SK-N-SH (cell line): ENCODE data around the gene PPTC7. TPM values are rescaled to one million over a fixed set of nuclear protein-coding genes. Genes with fewer than 3 reads are reported as not detected.

Experiments
- CTCF ChIA-PET: fragments of 300-600, 350-600 bp; formaldehyde crosslinking; extraction: SDS; loops from one replicate; lab custom pipeline; 2021; lab: Yijun Ruan, JAX
- POLR2A ChIA-PET: fragments of 350-600 bp; sonication (Branson Sonifier 250); formaldehyde crosslinking; extraction: SDS; loops from one replicate; lab custom pipeline; 2020; ENCODE audit warnings: antibody characterized with exemption, inconsistent platforms; lab: Yijun Ruan, JAX
- DNase-seq: peaks from one replicate; pipeline ENCODE4 v3.0.0; 2012
- H2AFZ ChIP-seq: fragments of 200-600 bp; sonication (generic); 2 replicates; pipeline ENCODE4 v1.8.1; 2016; ENCODE audit warnings: antibody characterized with exemption, mild to moderate bottlenecking, low read depth
- H3F3A ChIP-seq: fragments of 200-600 bp; sonication (generic); replicated peaks from 2 replicates; pipeline ENCODE3; 2016; ENCODE audit warnings: antibody characterized with exemption, mild to moderate bottlenecking; ENCODE audit not compliant: insufficient read depth
- H3K27ac ChIP-seq, 2 experiments: fragments of 200-500 bp in 1 of 2; fragments of 200-600 bp in 1 of 2; sonication (Bioruptor generic) in 1 of 2; sonication (generic), shearing (Covaris generic) in 1 of 2; 2 replicates each; pipeline versions ENCODE4 v1.5.1 to v1.6.1; 2014 to 2016; ENCODE audit warnings: low read depth in 2 of 2, inconsistent platforms in 1 of 2, low read length in 1 of 2, mild to moderate bottlenecking in 1 of 2, mixed read lengths in 1 of 2
- H3K27me3 ChIP-seq: fragments of 200-600 bp; sonication (generic), shearing (Covaris generic); 2 replicates; pipeline ENCODE4 v1.6.1; 2016; ENCODE audit warnings: mixed run types; ENCODE audit not compliant: insufficient read depth
- H3K36me3 ChIP-seq, 2 experiments: fragments of 200-500 bp in 1 of 2; fragments of 200-600 bp in 1 of 2; sonication (Bioruptor generic) in 1 of 2; sonication (generic) in 1 of 2; replicated peaks in 1 of 2; 2 replicates each; pipeline versions ENCODE3 to v1.5.1; 2014 to 2016; ENCODE audit warnings: low read length in 1 of 2, mild to moderate bottlenecking in 1 of 2; ENCODE audit not compliant: insufficient read depth in 2 of 2, control insufficient read depth in 1 of 2
- H3K4me1 ChIP-seq, 2 experiments: fragments of 200-500 bp in 1 of 2; fragments of 200-600 bp in 1 of 2; sonication (Bioruptor generic) in 1 of 2; sonication (generic), shearing (Covaris generic) in 1 of 2; 2 replicates each; pipeline versions ENCODE4 v1.5.1 to v1.6.1; 2014 to 2016; ENCODE audit warnings: low read depth in 1 of 2, low read length in 1 of 2, mixed run types in 1 of 2; ENCODE audit not compliant: insufficient read depth in 2 of 2, control insufficient read depth in 1 of 2
- H3K4me2 ChIP-seq: fragments of 200-600 bp; sonication (generic), shearing (Covaris generic); 2 replicates; pipeline ENCODE4 v1.6.1; 2017; ENCODE audit warnings: mixed run types
- H3K4me3 ChIP-seq, 2 experiments: fragments of 200-500 bp in 1 of 2; fragments of 200-600 bp in 1 of 2; sonication (Bioruptor generic) in 1 of 2; sonication (generic), shearing (Covaris generic) in 1 of 2; 2 replicates each; pipeline versions ENCODE4 v1.5.1 to v1.8.1; 2014 to 2016; ENCODE audit warnings: low read depth in 2 of 2, inconsistent platforms in 1 of 2, low read length in 1 of 2, mild to moderate bottlenecking in 1 of 2, mixed read lengths in 1 of 2, moderate library complexity in 1 of 2
- H3K79me2 ChIP-seq: fragments of 200-600 bp; sonication (generic); 2 replicates; pipeline ENCODE4 v1.8.1; 2017; ENCODE audit warnings: mild to moderate bottlenecking; ENCODE audit not compliant: insufficient read depth
- H3K9ac ChIP-seq: fragments of 200-600 bp; sonication (generic); 2 replicates; pipeline ENCODE4 v1.6.1; 2017; ENCODE audit warnings: mixed run types
- H3K9me2 ChIP-seq: fragments of 200-600 bp; sonication (generic); 2 replicates; pipeline ENCODE4 v1.6.1; 2017; ENCODE audit warnings: mixed run types
- H3K9me3 ChIP-seq: fragments of 200-600 bp; sonication (generic); 2 replicates; pipeline ENCODE4 v1.6.1; 2017; ENCODE audit warnings: mixed run types, mild to moderate bottlenecking, moderate library complexity
- H4K20me1 ChIP-seq: fragments of 200-600 bp; sonication (generic); 2 replicates; pipeline ENCODE4 v1.6.1; 2017; ENCODE audit warnings: mild to moderate bottlenecking, mixed run types; ENCODE audit not compliant: insufficient read depth
- CHD2 ChIP-seq: fragments of 150-350 bp; IDR thresholded peaks from 2 replicates; pipeline ENCODE4 v1.6.1; 2018; ENCODE audit warnings: low read length; ENCODE audit not compliant: partially characterized antibody
- CTCF ChIP-seq: fragments of 200-600 bp; sonication (generic); IDR thresholded peaks from 2 replicates; pipeline ENCODE4 v1.6.1; 2017; ENCODE audit warnings: antibody characterized with exemption, mild to moderate bottlenecking, moderate library complexity
- ELF1 ChIP-seq: IDR thresholded peaks from 2 replicates; pipeline ENCODE4 v1.4.0; 2012
- EP300 ChIP-seq, 2 experiments: IDR thresholded peaks; 2 replicates each; pipeline versions ENCODE4 v1.4.0 to v1.6.1; 2012; ENCODE audit warnings: borderline replicate concordance in 1 of 2, low read depth in 1 of 2, low read length in 1 of 2
- EZH2phosphoT487 ChIP-seq: fragments of 200-600 bp; sonication (generic); IDR thresholded peaks from 2 replicates; pipeline ENCODE4 v1.6.1; 2017; ENCODE audit warnings: low read depth, mixed run types, mild to moderate bottlenecking, antibody characterized with exemption, moderate library complexity, borderline replicate concordance
- FOXJ3 ChIP-seq: sonication (generic); formaldehyde crosslinking; IDR thresholded peaks from 2 replicates; pipeline ENCODE4 v1.5.1; 2020; ENCODE audit warnings: mild to moderate bottlenecking, missing genetic modification reagents
- FOXM1 ChIP-seq: IDR thresholded peaks from 2 replicates; pipeline ENCODE4 v1.4.0; 2012; ENCODE audit warnings: low read depth, mild to moderate bottlenecking
- GABPA ChIP-seq: IDR thresholded peaks from 2 replicates; pipeline ENCODE4 v1.4.0; 2012; ENCODE audit warnings: low read depth, mild to moderate bottlenecking
- GATA2 ChIP-seq: sonication (generic); formaldehyde crosslinking; IDR thresholded peaks from 2 replicates; pipeline ENCODE4 v1.5.0; 2020; ENCODE audit warnings: mild to moderate bottlenecking, missing genetic modification reagents
- MAX ChIP-seq: IDR thresholded peaks from 2 replicates; pipeline ENCODE4 v1.4.0; 2012; ENCODE audit warnings: low read depth
- MXI1 ChIP-seq: IDR thresholded peaks from 2 replicates; pipeline ENCODE4 v1.6.1; 2012; ENCODE audit warnings: mild to moderate bottlenecking, low read depth, low read length, improper control_type of control experiment
- NFIC ChIP-seq: IDR thresholded peaks from 2 replicates; pipeline ENCODE4 v1.4.0; 2012; ENCODE audit warnings: borderline replicate concordance
- NRF1 ChIP-seq: IDR thresholded peaks from 2 replicates; pipeline ENCODE4 v1.6.1; 2012; ENCODE audit warnings: low read depth, mild to moderate bottlenecking, low read length
- PBX3 ChIP-seq: IDR thresholded peaks from 2 replicates; pipeline ENCODE4; 2012
- RAD21 ChIP-seq: IDR thresholded peaks from 2 replicates; pipeline ENCODE4 v1.6.1; 2012; ENCODE audit warnings: mild to moderate bottlenecking, low read length
- RCOR1 ChIP-seq: fragments of 150-350 bp; IDR thresholded peaks from 2 replicates; pipeline ENCODE4 v1.6.1; 2017; ENCODE audit warnings: antibody characterized with exemption, low read length
- REST ChIP-seq: IDR thresholded peaks from 2 replicates; pipeline ENCODE4 v1.6.1; 2012; ENCODE audit warnings: mild to moderate bottlenecking, low read depth, low read length, moderate library complexity
- RXRA ChIP-seq: IDR thresholded peaks from 2 replicates; pipeline ENCODE4 v1.4.0; 2012; ENCODE audit warnings: low read depth, mild to moderate bottlenecking, borderline replicate concordance
- TAF1 ChIP-seq: IDR thresholded peaks from 2 replicates; pipeline ENCODE4 v1.6.1; 2012; ENCODE audit warnings: low read depth, mild to moderate bottlenecking, low read length, moderate library complexity, borderline replicate concordance
- TCF12 ChIP-seq: IDR thresholded peaks from 2 replicates; pipeline ENCODE4 v1.4.0; 2012
- TEAD4 ChIP-seq: IDR thresholded peaks from 2 replicates; pipeline ENCODE4 v1.4.0; 2012; ENCODE audit warnings: mild to moderate bottlenecking, borderline replicate concordance; ENCODE audit not compliant: insufficient read depth
- USF1 ChIP-seq: IDR thresholded peaks from 2 replicates; pipeline ENCODE4 v1.4.0; 2012; ENCODE audit warnings: low read depth, borderline replicate concordance
- USF2 ChIP-seq: fragments of 150-350 bp; IDR thresholded peaks from 2 replicates; pipeline ENCODE4 v1.6.1; 2017; ENCODE audit warnings: antibody characterized with exemption, low read length, low read depth, borderline replicate concordance
- WGBS: methylation state at CpG from one replicate; pipeline ENCODE4 v1.1.6; 2017; ENCODE audit warnings: low lambda C conversion rate; 5-methylcytosine and 5-hydroxymethylcytosine counted together
- polyA plus RNA-seq, 3 experiments: library from polyadenylated mRNA; depleted of rRNA; stranded (reverse); fragments of >200 nt; gene quantifications; 2 replicates each; pipeline ENCODE4 v1.2.3, GENCODE V29; 2012

The PPTC7 gene
- polyA plus RNA-seq, 1 of the 3 experiments (the other 2 are of a cell fraction), result 9.6 TPM

- Histone ChIP-seq H3K4me1 (peaks cover 4 to 21% of the 10 kb centered on the region in 2 experiments; a peak in 3 of 4 replicates), H3K9me2 (no peaks in the 10 kb centered on the region), H3K4me3 (no peak overlapping the region), H3K79me2 (peaks cover 31% of the 10 kb centered on the region; the same call in 1 of the 2 replicates), H4K20me1 (peaks cover 23% of the 10 kb centered on the region), H3K9me3 (no peaks in the 10 kb centered on the region), H3K9ac (no peak overlapping the region), H3K4me2 (peak overlapping the region; percentile 53), H3K27me3 (no peaks in the 10 kb centered on the region), H3F3A (peaks cover 42% of the 10 kb centered on the region), H3K27ac (peak overlapping the region; percentile 23 to 67; a peak in 3 of 4 replicates), H3K36me3 (peaks cover 5 to 20% of the 10 kb centered on the region in 2 experiments), H2AFZ (no peak overlapping the region)
- CTCF ChIA-PET, result no interaction called here
- no peak for DNase-seq
- 7% methylated on average over 3 of the region's 3 CpGs for WGBS
- POLR2A ChIA-PET, result no interaction called here
- TF ChIP-seq USF1 (no peak), RAD21 (no peak), GATA2 (CRISPR knock-in tag) (no peak), FOXM1 (0 out of 2 replicates have a peak, but pooled peaks have one; percentile 45), MAX (peak; percentile 59; the same call in 1 of the 2 replicates), PBX3 (peak; percentile 93), NRF1 (no peak), TCF12 (peak; percentile 97), MXI1 (no peak), USF2 (no peak), NFIC (peak; percentile 82; the same call in 1 of the 2 replicates), ELF1 (0 out of 2 replicates have a peak, but pooled peaks have one; percentile 22), GABPA (no peak), RCOR1 (no peak), EP300 (IDR thresholded peaks at IDR 0.05; ENCODE audit: borderline replicate concordance in 1 of 2, low read depth in 1 of 2, low read length in 1 of 2) (peak; percentile 10 to 82; a peak in 1 of 4 replicates), RXRA (peak; percentile 67; the same call in 1 of the 2 replicates), CTCF (no peak), TAF1 (peak; percentile 32; the same call in 1 of the 2 replicates), CHD2 (no peak), EZH2phosphoT487 (no peak), REST (no peak), TEAD4 (peak; percentile 93), FOXJ3 (CRISPR knock-in tag) (no peak)
Measured at GRCh38 chr12:110546339-110546738, 36.8 kb downstream of the PPTC7 start.
